Pulmonary artery endothelial cell (primary cell): Measurements from ENCODE around the gene ILRUN. TPM values are rescaled to one million over a fixed set of nuclear protein-coding genes. Genes with fewer than 3 reads are reported as not detected.
A peak's percentile ranks its signal among the peaks of the same experiment; 100 is the strongest.
"Not testable (repeated sequence)": the region's sequence is repeated elsewhere in the genome, so short reads cannot be mapped to it uniquely, and the experiment has no call there.

Experiments used
- DNase-seq: peaks from one replicate; pipeline ENCODE4 v3.0.0-alpha.2; 2011; ENCODE audit warnings: low read depth, low spot score
- total RNA-seq: library from RNA; depleted of rRNA; stranded (reverse); fragments of >200 nt; gene quantifications from 2 replicates; pipeline ENCODE4 v1.2.3, GENCODE V29; 2014

Gene ILRUN
- total RNA-seq, 1 donor from 2014 or later = 40.3 TPM

DNA sequence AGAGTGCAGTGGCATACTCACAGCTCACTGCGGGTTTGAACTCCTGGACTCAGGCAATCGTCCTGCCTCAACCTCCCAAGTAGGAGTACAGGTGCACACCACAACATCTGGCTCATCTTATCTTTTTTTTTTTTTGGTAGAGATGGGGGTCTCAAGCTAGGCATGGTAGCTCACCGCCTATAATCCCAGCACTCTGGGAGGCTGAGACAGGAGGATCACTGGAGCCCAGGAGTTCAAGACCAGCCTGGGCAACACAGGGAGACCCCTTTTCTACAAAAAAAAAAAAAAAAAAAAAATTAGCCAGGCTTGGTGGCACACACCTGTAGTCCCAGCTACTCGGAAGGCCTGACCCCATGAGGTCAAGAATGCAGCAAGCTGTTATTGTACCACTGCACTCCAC is 31.5 kb downstream of the ILRUN start:
- DNase-seq = no peak

DNA sequence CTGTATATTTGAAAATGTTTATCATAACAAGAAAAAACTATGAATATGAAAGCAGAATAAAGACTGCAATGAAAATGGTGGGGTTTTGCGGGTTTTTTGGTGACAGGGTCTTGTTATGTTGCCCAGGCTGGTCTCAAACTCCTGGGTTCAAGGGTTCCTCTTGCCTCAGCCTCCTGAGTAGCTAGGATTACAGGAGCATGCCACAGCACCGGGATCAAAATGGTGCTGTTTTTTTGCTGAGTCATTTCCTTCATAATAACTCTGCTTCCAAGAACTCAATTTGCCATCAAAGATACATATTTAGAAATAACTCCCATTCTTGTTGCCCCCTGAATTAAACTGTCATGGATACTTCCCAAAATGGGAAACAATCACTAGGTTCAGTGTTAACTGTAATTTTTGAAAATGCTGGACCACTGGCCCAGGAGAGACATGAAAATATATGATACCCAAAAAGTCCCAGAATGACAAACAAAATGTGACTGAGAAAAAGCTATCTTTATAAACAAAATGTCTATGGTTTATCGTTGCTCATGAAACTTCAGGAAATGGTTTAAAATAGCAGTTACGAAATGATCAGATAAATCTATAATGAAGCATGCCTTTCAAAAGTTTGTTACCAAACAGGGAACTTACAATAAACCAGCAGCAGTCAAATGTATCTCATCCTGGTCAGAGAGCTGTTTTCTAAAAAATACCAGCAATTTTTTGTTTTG is 32.2 kb downstream of the ILRUN start:
- DNase-seq = no peak

DNA sequence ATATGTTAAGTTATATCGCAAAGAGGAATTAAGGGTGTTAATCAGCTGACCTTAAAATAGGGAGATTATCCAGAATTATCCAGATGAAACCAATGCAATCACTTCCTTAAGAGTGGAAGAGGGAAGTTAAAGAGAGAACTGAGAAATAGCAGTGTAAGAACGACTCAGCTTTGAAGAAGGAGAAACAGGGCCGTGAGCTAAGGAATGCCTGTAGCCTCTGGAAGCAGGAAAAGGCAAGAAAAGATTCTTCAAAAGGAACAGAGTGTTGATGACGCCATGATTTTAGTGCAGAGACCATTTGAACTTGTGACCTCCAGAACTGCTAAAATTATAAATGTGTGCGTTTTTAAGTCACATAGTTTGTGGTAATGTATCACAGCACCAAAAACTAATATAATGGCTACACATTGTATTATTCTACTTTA is 32.7 kb downstream of the ILRUN start:
- DNase-seq = no peak

DNA sequence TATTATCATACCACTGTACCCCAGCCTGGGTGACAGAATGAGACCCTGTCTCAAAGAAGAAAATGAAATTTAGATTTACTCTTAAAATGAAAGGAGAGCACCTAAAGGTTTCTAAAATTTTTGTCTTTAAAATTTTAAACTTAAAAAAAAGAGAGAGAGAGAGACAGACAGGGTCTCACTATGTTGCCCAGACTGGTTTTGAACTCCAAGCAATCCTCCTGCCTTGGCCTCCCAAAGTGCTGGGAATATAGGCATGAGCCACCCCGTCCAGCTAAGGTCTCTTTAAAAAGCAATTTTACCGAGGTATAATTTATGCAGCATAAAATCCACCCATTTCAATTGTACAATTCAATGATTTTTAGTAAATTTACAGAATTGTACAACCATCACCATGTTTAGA is 33.2 kb downstream of the ILRUN start:
- no peak for DNase-seq

DNA sequence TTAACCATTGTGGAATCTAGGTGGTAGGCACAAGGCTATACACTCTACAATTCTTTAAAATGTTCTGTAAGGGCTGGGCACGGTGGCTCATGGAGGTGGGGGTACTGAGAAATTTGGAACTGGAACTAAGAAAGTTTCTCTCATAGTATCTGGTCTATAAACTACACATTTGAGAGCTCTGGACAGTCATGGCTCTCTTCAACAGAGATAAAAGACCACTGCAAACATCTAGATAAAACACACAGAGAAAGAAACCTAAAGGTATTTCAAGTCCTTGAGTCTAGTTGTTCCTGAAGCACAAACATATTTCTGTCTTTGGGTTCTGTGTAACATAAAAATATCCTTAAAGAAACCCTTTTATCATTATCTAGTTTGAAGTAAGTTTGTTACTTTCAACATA is 35.2 kb downstream of the ILRUN start:
- no peak for DNase-seq

DNA sequence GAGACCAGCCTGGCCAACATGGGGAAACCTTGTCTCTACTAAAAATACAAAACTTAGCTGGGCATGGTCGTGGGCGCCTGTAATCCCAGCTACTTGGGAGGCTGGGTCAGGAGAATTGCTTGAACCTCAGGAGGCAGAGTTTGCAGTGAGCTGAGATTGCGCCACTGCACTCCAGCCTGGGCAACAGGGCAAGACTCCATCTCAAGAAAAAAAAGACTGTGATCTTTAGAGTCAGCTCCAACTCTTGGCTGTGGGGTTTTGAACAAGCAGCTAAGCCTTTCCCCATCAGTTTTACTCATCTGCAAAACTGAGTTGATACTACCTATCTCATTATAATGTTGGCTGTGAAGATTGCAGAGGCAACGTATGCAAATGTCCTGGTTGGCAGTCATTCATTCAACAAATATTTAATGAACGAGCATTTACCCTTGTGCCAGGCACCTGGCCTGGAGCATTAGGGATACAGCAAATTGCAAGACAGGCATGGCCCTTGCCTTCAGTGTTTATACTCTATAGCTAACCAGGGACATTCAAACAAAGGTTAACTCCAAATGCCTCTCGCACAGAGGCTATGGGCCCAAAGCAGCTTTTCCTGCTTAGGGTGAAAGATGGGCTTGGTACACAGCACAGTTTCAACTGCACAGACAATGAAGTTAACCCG is 37.8 kb downstream of the ILRUN start:
- DNase-seq = no peak

DNA sequence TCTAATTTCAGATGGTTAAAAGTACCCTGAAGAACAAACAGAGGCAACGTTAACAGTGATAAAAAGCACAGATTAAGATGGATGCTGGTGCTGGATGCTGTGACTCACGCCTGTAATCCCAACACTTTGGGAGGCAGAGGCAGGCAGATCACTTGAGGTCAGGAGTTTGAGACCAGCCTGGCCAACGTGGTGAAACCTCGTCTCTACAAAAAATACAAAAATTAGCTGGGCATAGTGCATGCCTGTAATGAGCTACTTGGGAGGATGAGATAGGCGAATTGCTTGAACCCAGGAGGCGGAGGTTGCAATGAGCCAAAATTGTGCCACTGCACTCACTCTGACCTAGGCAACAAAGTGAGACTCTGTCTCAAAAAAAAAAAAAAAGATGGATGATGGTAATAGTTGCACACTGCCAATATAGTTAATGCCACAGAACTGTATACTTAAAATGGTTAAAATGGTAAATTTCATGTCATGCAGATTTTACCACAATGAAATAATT is 38.5 kb downstream of the ILRUN start:
- DNase-seq = not testable (repeated sequence)

DNA sequence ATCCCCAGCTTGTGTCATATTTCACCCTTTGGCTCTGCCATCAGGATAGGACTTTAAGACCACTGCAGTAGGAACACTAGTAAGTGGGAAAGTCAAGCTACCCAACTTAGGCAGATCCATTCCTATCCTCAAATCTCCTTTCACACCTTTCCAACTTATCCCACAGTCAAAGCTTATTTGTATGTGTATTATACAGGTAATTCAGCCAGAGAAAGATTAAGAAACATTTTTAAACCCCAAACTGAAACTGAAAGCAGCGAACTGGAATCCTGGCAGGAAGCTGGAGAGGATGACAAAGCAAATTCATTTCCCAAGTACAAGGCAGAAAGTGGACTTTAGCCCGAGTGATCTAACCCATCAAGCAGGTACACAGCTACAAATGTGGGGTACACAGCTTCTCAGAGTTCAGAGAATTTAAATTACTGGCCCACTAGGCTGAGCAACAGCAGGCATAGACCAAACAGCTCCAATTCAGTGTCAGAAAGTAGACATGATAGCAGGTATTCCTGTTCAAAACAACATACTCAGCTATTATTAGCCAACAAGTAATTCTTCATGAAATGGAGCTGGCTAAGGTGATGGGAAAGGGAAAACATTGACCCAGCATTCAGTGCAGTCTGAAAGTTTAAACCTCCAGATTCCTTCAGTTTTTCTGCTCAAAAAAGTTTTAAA is 39.1 kb downstream of the ILRUN start:
- DNase-seq = peak; percentile 41

DNA sequence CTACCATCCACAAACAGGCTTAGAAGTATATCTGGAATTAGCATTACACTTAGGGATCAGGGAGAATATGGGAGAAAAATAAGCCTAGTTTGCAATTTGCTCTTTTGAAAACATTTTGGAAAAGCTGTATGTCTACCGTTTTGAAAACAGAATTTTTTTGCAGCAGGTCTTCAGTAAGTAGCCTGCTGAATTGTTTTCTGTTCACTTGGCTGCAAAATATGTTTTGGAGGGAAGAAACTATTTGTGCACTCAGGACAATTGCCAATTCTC is 39.6 kb downstream of the ILRUN start:
- no peak for DNase-seq

DNA sequence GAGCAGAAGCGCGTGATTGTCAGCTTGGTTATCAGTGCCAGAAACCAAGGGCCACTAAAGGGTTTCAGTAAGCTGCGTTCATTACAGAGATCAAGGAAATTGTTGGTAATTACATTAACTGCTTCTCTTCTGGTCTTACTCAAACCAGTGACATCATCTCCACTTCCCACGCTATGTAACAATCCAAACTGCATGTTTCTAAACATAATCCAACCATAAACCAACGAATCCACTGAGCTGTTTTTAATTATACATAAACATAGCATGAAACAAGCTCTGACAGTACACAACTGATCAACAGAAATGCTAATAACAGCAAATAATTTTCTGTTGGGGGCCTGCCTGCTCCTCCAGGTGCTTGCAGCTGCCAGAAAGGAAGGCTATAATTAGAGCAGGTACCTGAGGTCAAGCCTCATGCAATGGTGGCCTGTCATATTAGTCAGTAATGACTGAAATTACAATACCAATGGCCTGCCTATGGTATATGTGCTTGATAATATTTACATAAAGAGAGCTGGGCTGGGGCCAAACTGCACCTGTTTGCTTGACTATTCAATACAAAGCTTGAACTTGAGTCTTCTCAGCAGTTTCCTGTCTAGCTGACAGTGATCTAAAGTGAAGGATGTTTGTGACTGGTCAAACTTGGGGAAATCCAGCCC is 40.1 kb downstream of the ILRUN start:
- DNase-seq = no peak

DNA sequence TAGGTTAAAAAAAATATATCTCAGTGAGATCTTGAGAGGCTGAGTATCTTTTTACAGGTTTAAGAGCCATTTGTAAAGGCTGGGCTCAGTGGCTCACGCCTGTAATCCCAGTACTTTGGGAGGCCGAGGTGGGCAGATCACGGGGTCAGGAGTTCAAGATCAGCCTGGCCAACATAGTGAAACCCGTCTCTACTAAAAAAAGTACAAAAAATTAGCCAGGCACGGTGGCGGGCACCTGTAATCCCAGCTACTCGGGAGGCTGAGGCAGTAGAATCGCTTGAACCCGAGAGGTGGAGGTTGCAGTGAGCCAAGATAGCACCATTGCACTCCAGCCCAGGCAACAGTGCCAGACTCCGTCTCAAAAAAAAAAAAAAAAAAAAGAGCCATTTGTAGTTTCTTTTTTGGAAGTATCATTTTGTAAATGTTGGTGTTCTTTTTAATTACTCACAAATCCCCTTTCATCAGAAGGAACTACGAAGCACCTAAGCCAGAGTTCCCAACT is 40.6 kb downstream of the ILRUN start:
- DNase-seq = not testable (repeated sequence)

DNA sequence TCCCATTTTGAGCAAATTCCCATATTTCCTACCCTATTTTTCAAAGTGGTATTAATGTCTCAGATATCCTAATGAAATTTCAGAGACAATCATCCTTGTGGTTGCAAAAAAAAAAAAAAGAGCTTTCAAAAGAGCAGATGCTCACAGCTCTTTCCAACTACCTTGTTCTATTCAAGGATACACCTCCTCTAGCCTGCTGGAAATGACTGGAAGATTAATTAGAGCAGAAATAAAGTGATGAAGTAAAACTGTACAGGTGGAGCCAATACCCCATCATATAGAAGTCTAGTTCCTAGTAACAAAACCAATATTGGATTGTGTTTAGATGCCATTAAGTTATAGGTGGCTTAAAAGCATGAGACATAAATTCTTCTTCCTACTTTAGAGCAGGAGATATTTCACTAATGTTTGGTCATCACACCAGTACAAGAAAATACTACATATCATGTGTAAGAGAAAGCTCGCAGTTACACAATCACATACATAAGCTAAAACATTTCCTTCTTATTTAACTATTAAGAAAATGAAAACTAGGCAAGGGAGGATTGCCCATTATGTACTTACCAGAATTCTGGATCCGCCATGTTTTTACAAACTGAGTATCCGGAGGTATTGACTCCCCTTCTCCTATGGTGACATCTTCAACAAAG is 42.4 kb downstream of the ILRUN start:
- no peak for DNase-seq

DNA sequence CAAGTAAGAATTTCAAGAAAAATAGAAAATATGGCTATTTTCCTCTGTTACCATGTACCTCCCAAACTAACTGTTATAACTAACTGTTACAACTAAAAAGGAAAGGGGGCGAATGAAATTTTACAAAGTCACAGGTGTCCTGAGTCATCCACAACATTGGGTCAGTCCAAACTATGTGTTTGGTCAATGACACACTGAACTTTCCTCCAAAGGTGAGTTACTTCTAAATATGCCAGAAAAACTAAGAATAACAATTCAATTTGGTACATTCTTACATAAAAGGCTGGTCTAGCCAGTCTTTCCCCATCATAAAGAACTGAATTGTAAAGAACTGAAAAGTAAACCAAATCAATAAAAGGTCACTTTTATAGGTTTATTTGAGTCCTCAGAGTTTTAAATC is 44.3 kb downstream of the ILRUN start:
- DNase-seq = no peak

DNA sequence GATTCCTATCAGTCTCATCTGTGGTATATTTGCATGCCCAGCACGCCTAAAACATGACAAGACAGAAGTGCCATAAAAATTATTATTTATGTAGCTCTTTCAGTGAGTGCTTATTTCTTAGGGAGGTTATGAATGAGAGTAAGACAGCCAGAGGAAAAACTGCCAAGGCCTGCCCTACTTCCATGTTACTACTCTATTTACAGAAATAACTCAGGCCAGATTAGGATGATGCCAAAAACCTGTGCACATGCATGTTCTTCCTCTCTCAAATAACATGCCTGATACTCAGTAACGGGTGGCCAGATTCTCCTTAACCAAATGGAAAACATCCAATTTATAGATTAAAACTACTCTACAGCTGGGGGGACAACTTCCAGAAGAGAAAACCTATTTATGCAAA is 45.7 kb downstream of the ILRUN start:
- DNase-seq = no peak

DNA sequence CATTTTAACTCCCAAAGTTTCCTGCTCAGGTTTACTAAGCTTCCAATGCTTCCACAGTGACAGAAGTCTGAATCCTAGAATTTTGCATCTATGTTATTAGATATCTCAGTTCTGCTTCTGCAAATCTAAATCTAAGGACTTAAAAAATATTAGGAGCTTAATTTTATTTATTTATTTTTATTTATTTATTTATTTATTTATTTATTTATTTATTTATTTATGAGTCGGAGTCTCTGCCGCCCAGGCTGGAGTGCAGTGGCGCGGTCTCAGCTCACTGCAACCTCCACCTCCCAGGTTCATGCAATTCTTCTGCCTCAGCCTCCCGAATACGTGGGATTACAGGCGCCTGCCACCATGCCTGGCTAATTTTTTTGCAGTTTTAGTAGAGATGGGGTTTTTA is 46.3 kb downstream of the ILRUN start:
- DNase-seq = not testable (repeated sequence)

DNA sequence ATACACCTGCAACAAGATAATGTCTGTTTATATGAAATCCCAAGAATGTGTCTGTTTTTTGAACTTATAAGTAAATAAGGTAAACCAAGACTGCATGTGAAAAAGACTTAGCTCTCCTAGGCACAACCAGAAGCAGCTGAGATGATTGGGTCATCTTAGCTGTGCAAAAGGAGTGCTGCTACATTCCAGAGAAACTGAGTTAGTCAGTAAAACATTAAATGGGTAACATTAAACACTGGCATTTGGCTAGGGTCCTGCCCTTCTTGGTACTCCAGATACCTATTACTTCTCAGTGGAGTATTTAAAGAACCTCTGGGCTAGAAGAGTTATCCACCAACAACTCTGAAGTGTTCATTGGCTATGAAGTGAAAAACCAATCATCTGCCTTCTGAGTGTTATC is 47.8 kb downstream of the ILRUN start:
- DNase-seq = no peak

Other genes with a start within 250 kb of the ILRUN start
- gene PACSIN1, start 230.7 kb downstream of the ILRUN start, total RNA-seq = not detected in 2 replicates
- 0.11 TPM in 1 of 2 replicates, not detected in the other for gene SPDEF, start 140.4 kb downstream of the ILRUN start, total RNA-seq
- gene SNRPC, start 60.7 kb upstream of the ILRUN start, total RNA-seq = 56.9 and 65.4 TPM in 2 replicates
- 6.4 and 7.5 TPM in 2 replicates for gene BLTP3A, start 95.3 kb upstream of the ILRUN start, total RNA-seq
- gene TAF11, start 191.3 kb upstream of the ILRUN start, total RNA-seq = 35.5 and 38.5 TPM in 2 replicates
- gene ANKS1A, start 192.5 kb upstream of the ILRUN start, total RNA-seq = 10.2 and 17.5 TPM in 2 replicates